ENCODE results near the gene ZSWIM6.

The ZSWIM6 gene

GRCh38 chr5:61332851-61333320, 828 bp downstream of the ZSWIM6 start:
- Histone ChIP-seq H3K27me3 (ENCODE audit: low read length) (no peaks in the 10 kb centered on the region), H3K79me2 (ENCODE audit: insufficient read depth, low read length) (no peaks in the 10 kb centered on the region), H3K27ac (ENCODE audit: low read depth, low read length) (no peak overlapping the region)

GRCh38 chr5:61333321-61333953, 1.4 kb downstream of the ZSWIM6 start:
- H2AFZ ChIP-seq (ENCODE audit: low read depth, low read length, severe bottlenecking): peak overlapping the region; percentile 35
- no peaks in the 10 kb centered on the region for H3K9me3 ChIP-seq (ENCODE audit: insufficient read depth, low read length)
- H3K27ac ChIP-seq (ENCODE audit: low read depth, low read length): no peak overlapping the region
- H3K79me2 ChIP-seq (ENCODE audit: insufficient read depth, low read length): no peaks in the 10 kb centered on the region
- no peaks in the 10 kb centered on the region for H3K9me2 ChIP-seq (replicated peaks; ENCODE audit: insufficient read depth, low read length)
- H3K36me3 ChIP-seq (ENCODE audit: low read length): no peaks in the 10 kb centered on the region
- H3F3A ChIP-seq (ENCODE audit: insufficient read depth): peaks cover 3% of the 10 kb centered on the region; the same call in 1 of the 2 replicates
- peak overlapping the region; percentile 83 for H3K4me2 ChIP-seq (ENCODE audit: low read depth, low read length, poor library complexity, severe bottlenecking)
- H3K4me3 ChIP-seq (ENCODE audit: insufficient read depth, low read length, poor library complexity, severe bottlenecking): peak overlapping the region; percentile 72
- H3K9ac ChIP-seq (ENCODE audit: low read length): peak overlapping the region; percentile 53
- H3K27me3 ChIP-seq (ENCODE audit: low read length): no peaks in the 10 kb centered on the region
- TF ChIP-seq CTCF (IDR thresholded peaks at IDR 0.05; ENCODE audit: insufficient read depth, low read length, poor library complexity, severe bottlenecking): no peak
- no peak for TF ChIP-seq EZH2phosphoT487 (conservative IDR thresholded peaks at IDR 0.05; ENCODE audit: low read length)
- peaks cover 20% of the 10 kb centered on the region; the same call in 1 of the 2 replicates for H4K20me1 ChIP-seq (ENCODE audit: low read depth, low read length)

More at GRCh38 chr5:61332851-61333320, 828 bp downstream of the ZSWIM6 start:
- TF ChIP-seq CTCF (IDR thresholded peaks at IDR 0.05; ENCODE audit: insufficient read depth, low read length, poor library complexity, severe bottlenecking) (no peak), EZH2phosphoT487 (conservative IDR thresholded peaks at IDR 0.05; ENCODE audit: low read length) (no peak)
- Histone ChIP-seq H3K9ac (ENCODE audit: low read length) (peak overlapping the region; percentile 53), H2AFZ (ENCODE audit: low read depth, low read length, severe bottlenecking) (no peak overlapping the region), H3K9me3 (ENCODE audit: insufficient read depth, low read length) (no peaks in the 10 kb centered on the region), H3K36me3 (ENCODE audit: low read length) (no peaks in the 10 kb centered on the region), H4K20me1 (ENCODE audit: low read depth, low read length) (peaks cover 15% of the 10 kb centered on the region; the same call in 1 of the 2 replicates), H3F3A (ENCODE audit: insufficient read depth) (peaks cover 3% of the 10 kb centered on the region; the same call in 1 of the 2 replicates), H3K4me2 (ENCODE audit: low read depth, low read length, poor library complexity, severe bottlenecking) (peak overlapping the region; percentile 83), H3K9me2 (replicated peaks; ENCODE audit: insufficient read depth, low read length) (no peaks in the 10 kb centered on the region), H3K4me3 (ENCODE audit: insufficient read depth, low read length, poor library complexity, severe bottlenecking) (peak overlapping the region; percentile 72)

GRCh38 chr5:61333954-61334867, 2.2 kb downstream of the ZSWIM6 start:
- no peaks in the 10 kb centered on the region for H3K9me3 ChIP-seq (ENCODE audit: insufficient read depth, low read length)
- peaks cover 28% of the 10 kb centered on the region for H4K20me1 ChIP-seq (ENCODE audit: low read depth, low read length)
- H3K27ac ChIP-seq (ENCODE audit: low read depth, low read length): no peak overlapping the region
- peak overlapping the region; percentile 72 for H3K4me3 ChIP-seq (ENCODE audit: insufficient read depth, low read length, poor library complexity, severe bottlenecking)
- H3K4me2 ChIP-seq (ENCODE audit: low read depth, low read length, poor library complexity, severe bottlenecking): peak overlapping the region; percentile 83
- H3K79me2 ChIP-seq (ENCODE audit: insufficient read depth, low read length): no peaks in the 10 kb centered on the region
- no peaks in the 10 kb centered on the region for H3K27me3 ChIP-seq (ENCODE audit: low read length)
- H3K9ac ChIP-seq (ENCODE audit: low read length): peak overlapping the region; percentile 53
- no peaks in the 10 kb centered on the region for H3K36me3 ChIP-seq (ENCODE audit: low read length)
- no peaks in the 10 kb centered on the region for H3K9me2 ChIP-seq (replicated peaks; ENCODE audit: insufficient read depth, low read length)
- peak overlapping the region; percentile 35 for H2AFZ ChIP-seq (ENCODE audit: low read depth, low read length, severe bottlenecking)
- no peak for TF ChIP-seq CTCF (IDR thresholded peaks at IDR 0.05; ENCODE audit: insufficient read depth, low read length, poor library complexity, severe bottlenecking)
- 0 out of 2 replicates have a peak, but pooled peaks have one; percentile 45 for TF ChIP-seq EZH2phosphoT487 (conservative IDR thresholded peaks at IDR 0.05; ENCODE audit: low read length)
- peaks cover 3% of the 10 kb centered on the region; the same call in 1 of the 2 replicates for H3F3A ChIP-seq (ENCODE audit: insufficient read depth)
